Fibroblast of lung (primary cell): ENCODE measurements around the gene ARID2.

Experiments used
- CTCF ChIP-seq, 2 donors: IDR thresholded peaks in 1 of 2; conservative IDR thresholded peaks in 1 of 2; 1 replicate in 1 of 2; 2 replicates in 1 of 2; pipeline ENCODE4 v1.5.1; 2011 to 2012; ENCODE audit warnings: low read length in 2 of 2, control low read depth in 1 of 2, inconsistent platforms in 1 of 2, low read depth in 1 of 2, mild to moderate bottlenecking in 1 of 2
- EZH2 ChIP-seq: IDR thresholded peaks from 2 replicates; pipeline ENCODE4 v1.5.1; 2012; ENCODE audit warnings: low read length, control low read depth, mild to moderate bottlenecking; ENCODE audit errors: missing control alignments

GRCh38 chr12:45768194-45768593 lies 38.7 kb downstream of the ARID2 start:
- TF ChIP-seq CTCF (conservative IDR thresholded peaks at IDR 0.05 in 1 of 2, IDR thresholded peaks at IDR 0.05 in 1 of 2; ENCODE audit: low read depth in 1 of 2, low read length in 2 of 2): no peak
- no peak for TF ChIP-seq EZH2
